ENCODE data around the gene GRID2. TPM values are rescaled to one million over a fixed set of nuclear protein-coding genes. Genes with fewer than 3 reads are reported as not detected.

The GRID2 gene
- total RNA-seq, 1 donor from 2014 or later, result not detected

GRCh38 chr4:92333016-92333415 is 29.2 kb downstream of the GRID2 start:
- TF ChIP-seq, protein P1, sequence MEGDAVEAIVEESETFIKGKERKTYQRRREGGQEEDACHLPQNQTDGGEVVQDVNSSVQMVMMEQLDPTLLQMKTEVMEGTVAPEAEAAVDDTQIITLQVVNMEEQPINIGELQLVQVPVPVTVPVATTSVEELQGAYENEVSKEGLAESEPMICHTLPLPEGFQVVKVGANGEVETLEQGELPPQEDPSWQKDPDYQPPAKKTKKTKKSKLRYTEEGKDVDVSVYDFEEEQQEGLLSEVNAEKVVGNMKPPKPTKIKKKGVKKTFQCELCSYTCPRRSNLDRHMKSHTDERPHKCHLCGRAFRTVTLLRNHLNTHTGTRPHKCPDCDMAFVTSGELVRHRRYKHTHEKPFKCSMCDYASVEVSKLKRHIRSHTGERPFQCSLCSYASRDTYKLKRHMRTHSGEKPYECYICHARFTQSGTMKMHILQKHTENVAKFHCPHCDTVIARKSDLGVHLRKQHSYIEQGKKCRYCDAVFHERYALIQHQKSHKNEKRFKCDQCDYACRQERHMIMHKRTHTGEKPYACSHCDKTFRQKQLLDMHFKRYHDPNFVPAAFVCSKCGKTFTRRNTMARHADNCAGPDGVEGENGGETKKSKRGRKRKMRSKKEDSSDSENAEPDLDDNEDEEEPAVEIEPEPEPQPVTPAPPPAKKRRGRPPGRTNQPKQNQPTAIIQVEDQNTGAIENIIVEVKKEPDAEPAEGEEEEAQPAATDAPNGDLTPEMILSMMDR (conservative IDR thresholded peaks at IDR 0.05; ENCODE audit: low read depth, low read length), result no peak
- no peak overlapping the region for H3K4me3 ChIP-seq (ENCODE audit: low read depth, low read length)
- DNase-seq (ENCODE audit: low read depth), result no peak

DNA sequence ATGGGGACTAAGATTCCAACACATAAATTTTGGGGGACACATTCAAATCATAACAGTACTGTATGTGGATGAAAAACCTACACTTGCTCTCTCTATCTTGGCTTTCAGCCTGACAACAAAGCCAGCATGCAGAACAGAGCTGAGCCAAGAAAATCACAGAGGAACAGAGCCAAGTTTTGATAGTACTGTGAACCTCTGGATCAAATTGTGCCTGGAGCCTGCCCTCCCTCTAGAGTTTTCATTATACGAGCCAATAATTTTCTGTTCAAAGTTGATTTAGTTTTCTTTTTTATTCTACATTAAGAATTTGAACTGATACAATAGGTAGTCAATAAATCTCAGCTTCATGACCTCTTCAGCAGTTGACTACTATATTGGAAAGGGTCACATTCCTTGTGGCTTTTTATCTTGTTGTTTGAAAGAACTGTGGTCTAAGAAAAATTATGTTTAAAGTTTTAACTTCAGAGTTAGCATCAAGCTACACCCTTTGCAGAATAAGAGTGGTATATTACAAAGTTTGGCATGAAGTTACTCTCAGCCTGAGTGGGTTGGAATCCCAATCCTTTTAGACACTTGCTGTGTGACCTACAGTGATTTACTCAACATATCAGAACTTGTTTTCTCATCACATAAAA is 31.1 kb downstream of the GRID2 start:
- H3K4me3 ChIP-seq (ENCODE audit: low read depth, low read length), result no peak overlapping the region
- no peak for DNase-seq (ENCODE audit: low read depth)
- TF ChIP-seq, protein P1 (conservative IDR thresholded peaks at IDR 0.05; ENCODE audit: low read depth, low read length), result no peak

- H3K4me3 ChIP-seq (ENCODE audit: low read depth, low read length), result no peak overlapping the region
- DNase-seq (ENCODE audit: low read depth), result no peak
- TF ChIP-seq, protein P1 (conservative IDR thresholded peaks at IDR 0.05; ENCODE audit: low read depth, low read length), result no peak
Measured at GRCh38 chr4:92339676-92340075, 35.9 kb downstream of the GRID2 start.

DNA sequence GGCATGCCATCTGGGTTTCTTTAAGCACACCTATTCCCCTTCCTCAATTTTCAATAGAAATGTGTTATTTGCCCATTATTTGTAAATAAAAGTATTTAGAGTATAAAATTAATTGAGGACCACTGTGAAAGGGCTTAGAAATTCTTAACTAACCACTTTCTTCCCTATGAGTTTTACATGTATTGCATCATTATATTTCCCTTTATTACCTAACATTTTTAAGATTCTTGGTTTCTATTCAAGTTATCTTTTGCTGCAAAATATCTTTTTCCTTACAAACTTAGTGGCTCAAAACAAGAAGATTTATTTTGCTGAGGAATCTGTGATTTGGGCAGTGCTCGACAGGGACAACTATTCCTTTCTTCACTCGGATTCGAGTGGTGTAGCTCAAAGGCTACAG is 40.5 kb downstream of the GRID2 start:
- TF ChIP-seq, protein P1 (conservative IDR thresholded peaks at IDR 0.05; ENCODE audit: low read depth, low read length), result no peak
- H3K4me3 ChIP-seq (ENCODE audit: low read depth, low read length), result no peak overlapping the region
- no peak for DNase-seq (ENCODE audit: low read depth)

DNA sequence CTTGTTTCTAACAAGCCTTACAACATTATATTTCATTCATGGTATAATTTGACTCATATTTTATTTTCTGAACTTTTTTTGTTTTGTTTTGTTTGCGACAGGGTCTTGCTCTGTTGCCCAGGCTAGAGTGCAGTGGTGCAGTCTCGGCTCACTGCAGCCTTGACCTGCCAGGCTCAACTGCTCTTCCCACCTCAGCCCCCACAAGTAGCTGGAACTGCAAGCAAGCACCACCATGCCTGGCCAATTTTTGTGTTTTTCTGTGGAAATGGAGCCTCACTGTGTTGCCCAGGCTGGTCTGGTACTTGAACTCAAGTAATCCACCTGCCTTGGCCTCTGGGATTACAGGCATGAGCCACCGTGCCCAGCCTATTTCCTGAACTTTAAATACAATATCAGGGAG is 42.5 kb downstream of the GRID2 start:
- no peak overlapping the region for H3K4me3 ChIP-seq (ENCODE audit: low read depth, low read length)
- TF ChIP-seq, protein P1 (conservative IDR thresholded peaks at IDR 0.05; ENCODE audit: low read depth, low read length), result no peak
- no peak for DNase-seq (ENCODE audit: low read depth)

- TF ChIP-seq, protein P1 (conservative IDR thresholded peaks at IDR 0.05; ENCODE audit: low read depth, low read length), result no peak
- H3K4me3 ChIP-seq (ENCODE audit: low read depth, low read length), result no peak overlapping the region
- no peak for DNase-seq (ENCODE audit: low read depth)
Measured at GRCh38 chr4:92357966-92358365, 54.2 kb downstream of the GRID2 start.

- TF ChIP-seq, protein P1 (conservative IDR thresholded peaks at IDR 0.05; ENCODE audit: low read depth, low read length), result no peak
- no peak overlapping the region for H3K4me3 ChIP-seq (ENCODE audit: low read depth, low read length)
- DNase-seq (ENCODE audit: low read depth), result no peak
Measured at GRCh38 chr4:92359491-92359890, 55.7 kb downstream of the GRID2 start.

Data from epithelial cell of proximal tubule (primary cell).